Measurements from ENCODE around the gene PROB1. TPM values are rescaled to one million over a fixed set of nuclear protein-coding genes. Genes with fewer than 3 reads are reported as not detected.

The PROB1 gene
- total and polyA plus RNA-seq, 2 of the 13 experiments (the other 11 are each of a cell fraction or from before 2014, with no cell fraction given) = 0.69 to 1.1 TPM

- Histone ChIP-seq H3K4me3 (replicated peaks in 1 of 3; ENCODE audit: insufficient read depth in 1 of 3, low read depth in 2 of 3, low read length in 3 of 3) (no peak overlapping the region), H2AFZ (ENCODE audit: low read length) (no peak overlapping the region), H3K9me3 (ENCODE audit: low read length) (no peaks in the 10 kb centered on the region), H3K4me1 (ENCODE audit: insufficient read depth, low read length) (peaks cover 45% of the 10 kb centered on the region), H3K79me2 (ENCODE audit: insufficient read depth, low read length) (peaks cover 2% of the 10 kb centered on the region), H3K36me3 (replicated peaks in 1 of 2; ENCODE audit: control insufficient read depth in 1 of 2, insufficient read depth in 2 of 2, low read length in 2 of 2) (no peaks in the 10 kb centered on the region; a peak in 2 of 5 replicates), H3K27me3 (ENCODE audit: control insufficient read depth in 1 of 2, insufficient read depth in 2 of 2, low read length in 2 of 2) (no peaks in the 10 kb centered on the region), H3K4me2 (ENCODE audit: low read depth, low read length) (peak overlapping the region; percentile 99), H3K9ac (ENCODE audit: insufficient read depth, low read depth, low read length) (no peak overlapping the region; the same call in 1 of the 2 replicates), H4K20me1 (ENCODE audit: insufficient read depth, low read length) (no peaks in the 10 kb centered on the region; the same call in 1 of the 2 replicates), H3K27ac (ENCODE audit: extremely low read length, insufficient read depth, low read length) (no peak overlapping the region)
- FAIRE-seq (peak; percentile 15), DNase-seq (ENCODE audit: low spot score) (peak; percentile 49), ATAC-seq (peak; percentile 46)
- ChIA-PET CTCF (ENCODE audit: low intra/inter-chr PET ratio, low total read pairs) (interaction anchor here (1.6 kb wide), 1 partner anchor 17 kb away, joined by 6 read pairs; no protein-coding TSS in a partner anchor), POLR2A (interaction anchor here (0.8 to 1.3 kb wide), 5 partner anchors 8 to 36 kb away, joined by 3 to 4 read pairs (median 3); partner anchors contain the start of gene SLC23A1)
- WGBS (ENCODE audit: low lambda C conversion rate) = 47% methylated on average over 7 of the region's 7 CpGs
- intact Hi-C loops (cut with micrococcal nuclease; ENCODE audit: unreplicated experiment) = loop anchor here (2.0 kb wide), 1 partner anchor 18 kb away; no protein-coding TSS in a partner anchor
- in situ Hi-C loops (cut with HindIII; ENCODE audit: extremely low pct_ligation_motif_present, low pct_unique_long_range_greater_than_20kb) = no loop called here
- no TSS peak for BruUV-seq (replicated peaks)
- TF ChIP-seq, protein P1, sequence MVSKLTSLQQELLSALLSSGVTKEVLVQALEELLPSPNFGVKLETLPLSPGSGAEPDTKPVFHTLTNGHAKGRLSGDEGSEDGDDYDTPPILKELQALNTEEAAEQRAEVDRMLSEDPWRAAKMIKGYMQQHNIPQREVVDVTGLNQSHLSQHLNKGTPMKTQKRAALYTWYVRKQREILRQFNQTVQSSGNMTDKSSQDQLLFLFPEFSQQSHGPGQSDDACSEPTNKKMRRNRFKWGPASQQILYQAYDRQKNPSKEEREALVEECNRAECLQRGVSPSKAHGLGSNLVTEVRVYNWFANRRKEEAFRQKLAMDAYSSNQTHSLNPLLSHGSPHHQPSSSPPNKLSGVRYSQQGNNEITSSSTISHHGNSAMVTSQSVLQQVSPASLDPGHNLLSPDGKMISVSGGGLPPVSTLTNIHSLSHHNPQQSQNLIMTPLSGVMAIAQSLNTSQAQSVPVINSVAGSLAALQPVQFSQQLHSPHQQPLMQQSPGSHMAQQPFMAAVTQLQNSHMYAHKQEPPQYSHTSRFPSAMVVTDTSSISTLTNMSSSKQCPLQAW (CRISPR knock-in tag; IDR thresholded peaks at IDR 0.05) = 0 out of 2 replicates have a peak, but pooled peaks have one; percentile 24
- TF ChIP-seq TAF15 (IDR thresholded peaks at IDR 0.05; ENCODE audit: low read depth, low read length, poor library complexity, severe bottlenecking) (no peak), SAP130 (CRISPR knock-in tag; IDR thresholded peaks at IDR 0.05; ENCODE audit: low read depth) (peak; percentile 41; the same call in 1 of the 2 replicates), TFDP2 (CRISPR knock-in tag; IDR thresholded peaks at IDR 0.05) (no peak), KMT2A (CRISPR knock-in tag; IDR thresholded peaks at IDR 0.05) (peak; percentile 23; the same call in 1 of the 2 replicates), IRF2 (CRISPR knock-in tag; IDR thresholded peaks at IDR 0.05) (0 out of 2 replicates have a peak, but pooled peaks have one; percentile 17), ZNF605 (CRISPR knock-in tag; IDR thresholded peaks at IDR 0.05) (no peak), ZNF615 (CRISPR knock-in tag; IDR thresholded peaks at IDR 0.05; ENCODE audit: borderline replicate concordance) (no peak), POLR2AphosphoS2 (IDR thresholded peaks at IDR 0.05; ENCODE audit: low read depth, low read length) (no peak), FOXC1 (CRISPR knock-in tag; IDR thresholded peaks at IDR 0.05; ENCODE audit: borderline replicate concordance) (peak; percentile 50; the same call in 1 of the 2 replicates), SMYD3 (CRISPR knock-in tag; IDR thresholded peaks at IDR 0.05) (no peak), BATF2 (CRISPR knock-in tag; IDR thresholded peaks at IDR 0.05) (no peak), MBNL3 (CRISPR knock-in tag; conservative IDR thresholded peaks at IDR 0.05) (no peak), FOSL2 (CRISPR knock-in tag; IDR thresholded peaks at IDR 0.05) (0 out of 2 replicates have a peak, but pooled peaks have one; percentile 21), DPF2 (CRISPR knock-in tag; IDR thresholded peaks at IDR 0.05; ENCODE audit: borderline replicate concordance, low read depth) (no peak), ZNF557 (CRISPR knock-in tag; IDR thresholded peaks at IDR 0.05) (no peak)
- TF ChIP-seq, protein P2, sequence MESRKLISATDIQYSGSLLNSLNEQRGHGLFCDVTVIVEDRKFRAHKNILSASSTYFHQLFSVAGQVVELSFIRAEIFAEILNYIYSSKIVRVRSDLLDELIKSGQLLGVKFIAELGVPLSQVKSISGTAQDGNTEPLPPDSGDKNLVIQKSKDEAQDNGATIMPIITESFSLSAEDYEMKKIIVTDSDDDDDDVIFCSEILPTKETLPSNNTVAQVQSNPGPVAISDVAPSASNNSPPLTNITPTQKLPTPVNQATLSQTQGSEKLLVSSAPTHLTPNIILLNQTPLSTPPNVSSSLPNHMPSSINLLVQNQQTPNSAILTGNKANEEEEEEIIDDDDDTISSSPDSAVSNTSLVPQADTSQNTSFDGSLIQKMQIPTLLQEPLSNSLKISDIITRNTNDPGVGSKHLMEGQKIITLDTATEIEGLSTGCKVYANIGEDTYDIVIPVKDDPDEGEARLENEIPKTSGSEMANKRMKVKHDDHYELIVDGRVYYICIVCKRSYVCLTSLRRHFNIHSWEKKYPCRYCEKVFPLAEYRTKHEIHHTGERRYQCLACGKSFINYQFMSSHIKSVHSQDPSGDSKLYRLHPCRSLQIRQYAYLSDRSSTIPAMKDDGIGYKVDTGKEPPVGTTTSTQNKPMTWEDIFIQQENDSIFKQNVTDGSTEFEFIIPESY (CRISPR knock-in tag; IDR thresholded peaks at IDR 0.05) = peak; percentile 98
- TF ChIP-seq, protein P3, sequence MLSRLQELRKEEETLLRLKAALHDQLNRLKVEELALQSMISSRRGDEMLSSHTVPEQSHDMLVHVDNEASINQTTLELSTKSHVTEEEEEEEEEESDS (CRISPR knock-in tag; IDR thresholded peaks at IDR 0.05; ENCODE audit: borderline replicate concordance) = no peak
Observed at GRCh38 chr5:139402561-139403158, 7.8 kb upstream of the PROB1 start.
